CD4-positive, alpha-beta T cell (primary cell): ENCODE measurements around the gene EML6. TPM values are rescaled to one million over a fixed set of nuclear protein-coding genes. Genes with fewer than 3 reads are reported as not detected.
"Not testable (repeated sequence)": the region's sequence is repeated elsewhere in the genome, so short reads cannot be mapped to it uniquely, and the experiment has no call there.

Source experiments
- ATAC-seq: fragments of 200-7000 bp; cut with Tn5 transposase; one replicate; pipeline ENCODE4 v1.10.0; 2022; ENCODE audit warnings: mild to moderate bottlenecking; ENCODE audit not compliant: poor library complexity
- CTCF ChIA-PET: fragments of 350-600 bp; sonication (Branson Sonifier 250); formaldehyde crosslinking; loops from one replicate; lab custom pipeline; 2021; ENCODE audit warnings: antibody characterized with exemption, inconsistent platforms; lab: Charles Lee
- POLR2A ChIA-PET: fragments of 350-600 bp; sonication (Branson Sonifier 250); formaldehyde crosslinking; loops from one replicate; lab custom pipeline; 2021; ENCODE audit warnings: antibody characterized with exemption, inconsistent platforms; lab: Charles Lee
- DNase-seq, 14 experiments: peaks; one replicate each; pipeline ENCODE4 v3.0.0-alpha.2; 2013 to 2020; ENCODE audit warnings: mixed read lengths in 2 of 14
- H3K27ac ChIP-seq, 2 donors: one replicate each; pipeline versions ENCODE4 v1.5.1 to v1.7.0; 2013; ENCODE audit warnings: low read length in 2 of 2, low read depth in 1 of 2, mild to moderate bottlenecking in 1 of 2
- H3K27me3 ChIP-seq, 2 experiments: 1 replicate in 1 of 2; 2 replicates in 1 of 2; pipeline versions ENCODE4 v1.6.1 to v1.7.0; 2013; ENCODE audit warnings: low read length in 2 of 2, control low read depth in 1 of 2, mild to moderate bottlenecking in 1 of 2, moderate library complexity in 1 of 2; ENCODE audit not compliant: insufficient read depth in 2 of 2, control insufficient read depth in 1 of 2
- H3K36me3 ChIP-seq: one replicate; pipeline ENCODE4 v1.6.1; 2013; ENCODE audit warnings: low read length, control low read depth; ENCODE audit not compliant: insufficient read depth
- H3K4me1 ChIP-seq: one replicate; pipeline ENCODE4 v1.6.1; 2013; ENCODE audit warnings: low read length, control low read depth; ENCODE audit not compliant: insufficient read depth
- H3K4me3 ChIP-seq: one replicate; pipeline ENCODE4 v1.5.1; 2013; ENCODE audit warnings: mild to moderate bottlenecking, low read length, moderate library complexity
- H3K9me3 ChIP-seq, 2 experiments: 1 replicate in 1 of 2; 2 replicates in 1 of 2; pipeline versions ENCODE4 v1.6.1 to v1.7.0; 2013; ENCODE audit warnings: low read length in 2 of 2, mild to moderate bottlenecking in 2 of 2, control low read depth in 1 of 2, moderate library complexity in 1 of 2; ENCODE audit not compliant: control insufficient read depth in 1 of 2, insufficient read depth in 1 of 2
- H3K27ac Mint-ChIP-seq: one replicate; pipeline ENCODE4 v1.8.0; 2020; ENCODE audit warnings: mixed read lengths
- H3K27me3 Mint-ChIP-seq: one replicate; pipeline ENCODE4 v1.8.0; 2021; ENCODE audit warnings: mixed read lengths
- H3K36me3 Mint-ChIP-seq: one replicate; pipeline ENCODE4 v1.8.0; 2021; ENCODE audit warnings: low read depth, mixed read lengths
- H3K4me1 Mint-ChIP-seq: one replicate; pipeline ENCODE4 v1.8.0; 2021; ENCODE audit warnings: low read depth, mixed read lengths
- H3K4me3 Mint-ChIP-seq: one replicate; pipeline ENCODE4 v1.8.0; 2020; ENCODE audit warnings: mild to moderate bottlenecking, mixed read lengths
- H3K9me3 Mint-ChIP-seq: one replicate; pipeline ENCODE4 v1.8.0; 2020; ENCODE audit warnings: mixed read lengths
- intact Hi-C, 2 experiments: fragments of 100-400 bp; cut with DNase I in 1 of 2; cut with micrococcal nuclease in 1 of 2; formaldehyde crosslinking; loops; one replicate each; pipeline versions ENCODE4 v1.15.1 to v1.9.0; 2023 to 2025; cut with DNase I, micrococcal nuclease
- total RNA-seq, 174 experiments: library from RNA in 2 of 174; stranded (reverse) in 2 of 174; gene quantifications; one replicate each; pipeline ENCODE4 v1.2.3 and lab custom pipeline; 2021 to 2026
- TF ChIP-seq, protein P1 (sequence below): fragments of 200-600 bp; IDR thresholded peaks from one replicate; pipeline ENCODE4 v1.8.0; 2022; ENCODE audit warnings: antibody characterized with exemption, mild to moderate bottlenecking

The EML6 gene
- total RNA-seq, 2 experiments from 2014 or later: 0.22 to 0.34 TPM

- no peak overlapping the region for H3K4me3 ChIP-seq
- Mint-ChIP-seq H3K4me3 (no peak overlapping the region), H3K4me1 (no peaks in the 10 kb centered on the region), H3K9me3 (no peaks in the 10 kb centered on the region), H3K27ac (no peak overlapping the region), H3K36me3 (no peaks in the 10 kb centered on the region), H3K27me3 (no peaks in the 10 kb centered on the region)
- DNase-seq (no peak), ATAC-seq (no peak)
- TF ChIP-seq, protein P1, sequence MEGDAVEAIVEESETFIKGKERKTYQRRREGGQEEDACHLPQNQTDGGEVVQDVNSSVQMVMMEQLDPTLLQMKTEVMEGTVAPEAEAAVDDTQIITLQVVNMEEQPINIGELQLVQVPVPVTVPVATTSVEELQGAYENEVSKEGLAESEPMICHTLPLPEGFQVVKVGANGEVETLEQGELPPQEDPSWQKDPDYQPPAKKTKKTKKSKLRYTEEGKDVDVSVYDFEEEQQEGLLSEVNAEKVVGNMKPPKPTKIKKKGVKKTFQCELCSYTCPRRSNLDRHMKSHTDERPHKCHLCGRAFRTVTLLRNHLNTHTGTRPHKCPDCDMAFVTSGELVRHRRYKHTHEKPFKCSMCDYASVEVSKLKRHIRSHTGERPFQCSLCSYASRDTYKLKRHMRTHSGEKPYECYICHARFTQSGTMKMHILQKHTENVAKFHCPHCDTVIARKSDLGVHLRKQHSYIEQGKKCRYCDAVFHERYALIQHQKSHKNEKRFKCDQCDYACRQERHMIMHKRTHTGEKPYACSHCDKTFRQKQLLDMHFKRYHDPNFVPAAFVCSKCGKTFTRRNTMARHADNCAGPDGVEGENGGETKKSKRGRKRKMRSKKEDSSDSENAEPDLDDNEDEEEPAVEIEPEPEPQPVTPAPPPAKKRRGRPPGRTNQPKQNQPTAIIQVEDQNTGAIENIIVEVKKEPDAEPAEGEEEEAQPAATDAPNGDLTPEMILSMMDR: no peak
- no peaks in the 10 kb centered on the region for H3K36me3 ChIP-seq
- intact Hi-C loops: no loop called here
- CTCF ChIA-PET: no interaction called here
- H3K9me3 ChIP-seq: no peaks in the 10 kb centered on the region
- POLR2A ChIA-PET: interaction anchor here (0.6 kb wide), 1 partner anchor 664 kb away, joined by 4 read pairs; no protein-coding TSS in a partner anchor
- no peak overlapping the region for H3K27ac ChIP-seq
- no peaks in the 10 kb centered on the region for H3K4me1 ChIP-seq
- no peaks in the 10 kb centered on the region for H3K27me3 ChIP-seq
Observed at GRCh38 chr2:54840559-54841468, 117.4 kb downstream of the EML6 start.

DNA sequence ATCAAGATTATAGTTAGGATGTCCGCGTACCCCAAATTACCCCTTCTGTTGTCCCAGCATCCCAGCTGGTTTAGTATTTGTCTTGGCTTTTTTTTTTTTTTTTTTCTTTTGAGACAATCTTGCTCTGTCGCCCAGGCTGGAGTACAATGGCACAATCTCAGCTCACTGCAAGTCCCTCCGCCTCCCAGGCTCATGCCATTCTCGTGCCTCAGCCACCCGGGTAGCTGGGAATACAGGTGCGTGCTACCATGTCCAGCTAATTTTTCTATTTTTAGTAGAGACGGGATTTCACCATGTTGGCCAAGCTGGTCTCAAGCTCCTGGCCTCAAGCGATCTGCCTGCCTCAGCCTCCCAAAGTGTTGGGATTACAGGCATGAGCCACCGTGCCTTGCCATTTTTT, 118.0 kb downstream of the EML6 start:
- H3K27me3 Mint-ChIP-seq, H3K4me3 ChIP-seq, H3K4me3 Mint-ChIP-seq, CTCF ChIA-PET, ATAC-seq, H3K9me3 Mint-ChIP-seq, H3K9me3 ChIP-seq, H3K27ac ChIP-seq, H3K4me1 Mint-ChIP-seq, H3K36me3 Mint-ChIP-seq, intact Hi-C loops, H3K27me3 ChIP-seq, H3K27ac Mint-ChIP-seq, DNase-seq, H3K36me3 ChIP-seq, H3K4me1 ChIP-seq: not testable (repeated sequence)
- POLR2A ChIA-PET: interaction anchor here (0.6 kb wide), 1 partner anchor 665 kb away, joined by 4 read pairs; no protein-coding TSS in a partner anchor

DNA sequence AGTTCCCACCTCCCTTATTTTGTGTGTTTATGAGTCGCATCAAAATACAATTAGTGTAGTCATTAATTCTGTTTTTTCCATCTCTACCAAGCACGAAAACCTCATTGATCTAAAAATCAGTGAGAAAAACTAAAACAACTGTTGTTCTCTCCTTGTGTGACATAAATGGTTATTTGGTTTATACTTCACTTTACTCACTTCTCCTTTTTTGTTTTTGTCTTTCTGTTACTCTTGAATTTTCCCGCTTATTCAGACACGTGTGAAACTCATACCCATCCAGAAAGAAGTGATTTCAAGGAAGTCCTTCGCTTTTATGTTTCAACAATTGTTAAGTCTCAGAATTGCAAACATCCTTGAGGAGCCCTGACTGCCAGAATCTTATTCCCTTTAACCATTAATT, 121.6 kb downstream of the EML6 start:
- no peak overlapping the region for H3K27ac Mint-ChIP-seq
- H3K36me3 ChIP-seq: no peaks in the 10 kb centered on the region
- ATAC-seq (no peak), DNase-seq (no peak)
- no peaks in the 10 kb centered on the region for H3K27me3 Mint-ChIP-seq
- ChIA-PET POLR2A (no interaction called here), CTCF (interaction anchor here (0.7 to 1.7 kb wide), 2 partner anchors 11 to 219 kb away, joined by 3 to 4 read pairs; no protein-coding TSS in a partner anchor)
- no peak overlapping the region for H3K4me3 Mint-ChIP-seq
- TF ChIP-seq, protein P1: no peak
- H3K4me1 ChIP-seq: no peaks in the 10 kb centered on the region
- H3K9me3 Mint-ChIP-seq: no peaks in the 10 kb centered on the region
- H3K9me3 ChIP-seq: no peaks in the 10 kb centered on the region
- H3K27me3 ChIP-seq: no peaks in the 10 kb centered on the region
- intact Hi-C loops: no loop called here
- H3K27ac ChIP-seq: no peak overlapping the region
- H3K4me3 ChIP-seq: no peak overlapping the region
- H3K36me3 Mint-ChIP-seq: no peaks in the 10 kb centered on the region
- no peaks in the 10 kb centered on the region for H3K4me1 Mint-ChIP-seq
